Lower leg skin (tissue), 4 donors: Measurements from ENCODE around the gene GOLGA6D. TPM values are rescaled to one million over a fixed set of nuclear protein-coding genes. Genes with fewer than 3 reads are reported as not detected.
"Not testable (repeated sequence)": the region's sequence is repeated elsewhere in the genome, so short reads cannot be mapped to it uniquely, and the experiment has no call there.

Source experiments
- DNase-seq, 2 donors: peaks; one replicate each; pipeline ENCODE4 v3.0.0-alpha.2; 2019; ENCODE audit warnings: low spot score in 2 of 2
- H3K4me3 ChIP-seq: fragments of 200-600 bp; sonication (generic); 2 replicates; pipeline ENCODE4 v1.5.1; 2017; ENCODE audit warnings: mild to moderate bottlenecking, low read depth; ENCODE audit not compliant: poor library complexity, severe bottlenecking
- POLR2A ChIP-seq, 2 donors: fragments of 450-650 bp; IDR thresholded peaks; one replicate each; pipeline ENCODE4 v1.6.1; 2016 to 2017; ENCODE audit warnings: antibody characterized with exemption in 2 of 2, mild to moderate bottlenecking in 1 of 2, moderate library complexity in 1 of 2
- WGBS, 2 donors: methylation state at CpG; one replicate each; pipeline ENCODE4 v1.1.5; 2018; 5-methylcytosine and 5-hydroxymethylcytosine counted together
- intact Hi-C: fragments of 100-400 bp; cut with DNase I; formaldehyde crosslinking; loops from one replicate; pipeline ENCODE4 v1.15.0; 2023; ENCODE audit warnings: low total_unique reads
- total RNA-seq, 4 donors: library from RNA; depleted of rRNA; stranded (reverse); fragments of >200 nt; gene quantifications; one replicate each; pipeline ENCODE4 v1.1.0, GENCODE V29; 2016
- TF ChIP-seq, protein P1 (sequence below), 3 donors: fragments of 450-650 bp; IDR thresholded peaks; one replicate each; pipeline ENCODE4 v1.5.1; 2016; ENCODE audit warnings: antibody characterized with exemption in 3 of 3, mild to moderate bottlenecking in 3 of 3, moderate library complexity in 2 of 3

The GOLGA6D gene
- total RNA-seq, 4 donors from 2014 or later = 0.08 to 1.3 TPM; not detected in 2

DNA sequence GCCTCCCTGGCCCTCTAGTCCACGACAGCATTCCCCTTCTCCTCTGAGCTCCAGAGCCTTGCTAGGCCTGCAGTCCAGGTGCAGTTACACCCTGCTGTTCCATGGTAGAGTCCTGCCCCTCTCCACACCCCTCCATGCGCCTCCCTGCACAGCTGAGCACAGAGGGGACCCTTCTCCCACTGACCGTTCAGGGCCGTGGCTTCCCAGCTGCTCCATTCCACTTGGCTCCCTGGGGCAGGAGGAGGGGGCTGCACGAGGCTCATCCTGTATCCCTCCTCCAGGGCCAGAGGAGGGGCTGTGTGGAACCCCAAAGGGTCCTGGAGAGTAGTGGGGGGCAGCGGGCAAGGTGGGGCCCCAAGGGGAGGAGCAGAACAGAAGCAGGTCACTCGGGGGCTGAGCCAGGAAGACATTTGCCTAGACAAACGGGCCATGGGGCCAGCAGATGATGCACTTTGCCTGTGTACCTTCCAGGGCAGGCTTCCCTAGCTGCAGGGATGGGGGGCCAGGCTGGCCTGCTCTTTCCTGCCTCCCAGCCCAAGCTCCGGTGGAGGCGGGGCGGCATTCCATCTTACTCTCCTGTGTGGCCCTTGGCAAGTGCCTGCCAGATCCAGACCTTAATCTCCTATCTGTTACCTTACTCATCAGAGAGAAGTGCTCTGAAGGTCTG, 45.2 kb upstream of the GOLGA6D start:
- H3K4me3 ChIP-seq = no peak overlapping the region
- intact Hi-C loops = no loop called here
- TF ChIP-seq, protein P1, sequence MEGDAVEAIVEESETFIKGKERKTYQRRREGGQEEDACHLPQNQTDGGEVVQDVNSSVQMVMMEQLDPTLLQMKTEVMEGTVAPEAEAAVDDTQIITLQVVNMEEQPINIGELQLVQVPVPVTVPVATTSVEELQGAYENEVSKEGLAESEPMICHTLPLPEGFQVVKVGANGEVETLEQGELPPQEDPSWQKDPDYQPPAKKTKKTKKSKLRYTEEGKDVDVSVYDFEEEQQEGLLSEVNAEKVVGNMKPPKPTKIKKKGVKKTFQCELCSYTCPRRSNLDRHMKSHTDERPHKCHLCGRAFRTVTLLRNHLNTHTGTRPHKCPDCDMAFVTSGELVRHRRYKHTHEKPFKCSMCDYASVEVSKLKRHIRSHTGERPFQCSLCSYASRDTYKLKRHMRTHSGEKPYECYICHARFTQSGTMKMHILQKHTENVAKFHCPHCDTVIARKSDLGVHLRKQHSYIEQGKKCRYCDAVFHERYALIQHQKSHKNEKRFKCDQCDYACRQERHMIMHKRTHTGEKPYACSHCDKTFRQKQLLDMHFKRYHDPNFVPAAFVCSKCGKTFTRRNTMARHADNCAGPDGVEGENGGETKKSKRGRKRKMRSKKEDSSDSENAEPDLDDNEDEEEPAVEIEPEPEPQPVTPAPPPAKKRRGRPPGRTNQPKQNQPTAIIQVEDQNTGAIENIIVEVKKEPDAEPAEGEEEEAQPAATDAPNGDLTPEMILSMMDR (IDR thresholded peaks at IDR 0.05) = no peak
- no peak for TF ChIP-seq POLR2A (IDR thresholded peaks at IDR 0.05)
- 76 to 80% methylated on average over 9 to 11 of the region's 11 CpGs for WGBS, 2 donors
- DNase-seq = peak in 1 of 2 donors; percentile 78

DNA sequence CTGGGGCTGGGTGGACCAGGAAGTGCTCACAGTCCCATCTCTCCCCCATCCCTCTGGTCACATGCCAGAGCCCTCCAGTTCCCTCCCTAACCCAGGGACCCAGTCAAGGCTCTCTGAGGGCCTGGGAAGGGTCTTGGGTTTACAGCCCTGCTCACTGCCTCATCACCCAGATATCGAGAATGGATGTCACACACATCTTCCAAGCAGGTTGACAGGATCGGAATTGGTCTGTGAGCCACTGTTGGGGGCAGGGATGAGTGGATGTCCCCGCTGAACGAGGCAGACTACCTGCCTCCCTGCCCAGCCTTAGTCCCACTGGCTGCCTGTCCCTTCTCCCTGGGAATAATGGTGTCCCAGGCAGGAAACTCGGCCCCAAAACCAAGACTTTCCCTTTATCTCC, 44.5 kb upstream of the GOLGA6D start:
- no peak for TF ChIP-seq POLR2A (IDR thresholded peaks at IDR 0.05)
- TF ChIP-seq, protein P1 (IDR thresholded peaks at IDR 0.05) = no peak
- WGBS, 2 donors = 84 to 90% methylated on average over 5 of the region's 5 CpGs
- intact Hi-C loops = no loop called here
- DNase-seq = peak in 1 of 2 donors; percentile 57
- H3K4me3 ChIP-seq = no peak overlapping the region

DNA sequence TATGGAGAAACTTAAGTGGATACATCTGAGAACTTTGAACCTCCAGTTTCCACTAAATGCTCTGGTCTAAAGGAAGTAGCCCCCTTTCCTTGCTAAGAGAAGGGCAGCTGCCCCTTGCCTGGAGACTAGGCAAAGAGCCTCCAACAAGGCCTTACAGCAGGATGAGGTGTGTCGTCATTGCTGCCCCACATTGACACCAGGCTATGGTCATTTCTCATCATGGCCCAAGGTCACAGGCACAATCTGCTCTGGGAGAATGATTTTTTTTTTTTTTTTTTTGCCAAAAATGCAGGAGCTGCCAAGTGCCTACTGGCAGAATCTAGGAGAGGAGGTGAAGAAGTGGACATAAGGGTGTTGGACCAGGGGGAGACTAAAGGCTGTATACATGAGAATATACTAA, 36.9 kb upstream of the GOLGA6D start:
- WGBS, 2 donors = 77 to 100% methylated on average over 1 of the region's 1 CpG
- intact Hi-C loops, H3K4me3 ChIP-seq: not testable (repeated sequence)
- DNase-seq = peak in 1 of 2 donors; percentile 12

DNA sequence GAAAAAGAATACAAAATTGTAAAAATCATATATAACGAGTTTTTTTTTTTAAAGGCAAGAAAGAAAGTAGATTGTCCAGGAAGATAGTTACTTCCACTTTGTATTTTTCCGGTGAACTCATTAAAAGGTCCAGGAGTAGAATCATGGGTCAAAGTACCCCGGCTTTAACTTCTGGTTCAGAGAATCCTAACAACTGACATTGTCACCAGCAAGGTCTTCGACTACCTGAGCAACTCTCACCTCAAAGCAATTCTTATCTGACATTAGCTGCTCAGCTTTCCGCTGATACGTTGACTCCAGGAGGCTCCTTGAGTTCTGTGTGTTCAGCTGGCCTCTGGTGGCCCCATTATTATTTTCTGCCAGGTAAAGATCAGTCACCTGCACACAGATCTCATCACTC, 33.6 kb upstream of the GOLGA6D start:
- intact Hi-C loops, DNase-seq: not testable (repeated sequence)

DNA sequence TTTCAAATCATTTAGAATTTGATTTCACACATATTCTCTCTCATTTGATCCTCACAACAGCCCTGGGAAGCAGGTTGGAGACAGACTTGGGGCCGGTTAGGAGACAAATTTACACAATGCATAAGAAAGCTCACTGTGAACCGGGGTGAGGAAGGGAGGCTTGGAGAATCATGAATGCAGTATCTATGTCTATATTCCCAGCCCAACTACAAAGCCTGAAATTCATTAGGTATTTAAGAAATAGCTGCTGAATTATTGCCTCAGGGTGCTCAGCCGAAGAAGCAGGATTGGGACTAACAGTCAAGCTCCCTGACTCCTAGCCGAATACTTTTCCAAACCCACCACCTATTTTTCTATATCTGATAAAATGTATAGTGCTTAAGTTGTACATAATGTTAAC, 32.9 kb upstream of the GOLGA6D start:
- 63 to 66% methylated on average over 4 of the region's 4 CpGs for WGBS, 2 donors
- TF ChIP-seq POLR2A (IDR thresholded peaks at IDR 0.05) = no peak
- TF ChIP-seq, protein P1 (IDR thresholded peaks at IDR 0.05) = no peak
- intact Hi-C loops = no loop called here
- DNase-seq = no peak
- no peak overlapping the region for H3K4me3 ChIP-seq

More for the DNA sequence above, 33.6 kb upstream of the GOLGA6D start:
- WGBS, 2 donors = 73 to 83% methylated on average over 6 of the region's 6 CpGs
- H3K4me3 ChIP-seq = not testable (repeated sequence)

DNA sequence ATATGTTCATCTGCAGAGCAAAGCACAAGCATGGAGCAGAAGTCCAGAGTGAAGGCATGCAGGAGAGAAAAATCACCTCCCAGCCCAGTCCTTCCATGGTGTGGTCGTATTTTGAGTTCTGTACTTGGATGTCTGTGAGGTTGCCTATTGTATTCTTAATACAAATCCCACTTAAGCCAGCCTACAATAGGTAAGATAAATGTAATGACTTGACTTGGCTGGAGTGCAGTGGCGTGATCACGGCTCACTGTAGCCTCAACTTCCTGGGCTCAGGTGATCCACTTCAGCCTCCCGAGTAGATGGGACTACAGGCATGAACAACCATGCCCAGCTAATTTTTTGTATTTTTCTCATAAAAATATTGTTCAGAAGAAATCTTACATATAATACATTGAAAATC, 31.3 kb upstream of the GOLGA6D start:
- 84 to 89% methylated on average over 4 of the region's 4 CpGs for WGBS, 2 donors
- H3K4me3 ChIP-seq, intact Hi-C loops: not testable (repeated sequence)
- DNase-seq = peak in 1 of 2 donors; percentile 53

DNA sequence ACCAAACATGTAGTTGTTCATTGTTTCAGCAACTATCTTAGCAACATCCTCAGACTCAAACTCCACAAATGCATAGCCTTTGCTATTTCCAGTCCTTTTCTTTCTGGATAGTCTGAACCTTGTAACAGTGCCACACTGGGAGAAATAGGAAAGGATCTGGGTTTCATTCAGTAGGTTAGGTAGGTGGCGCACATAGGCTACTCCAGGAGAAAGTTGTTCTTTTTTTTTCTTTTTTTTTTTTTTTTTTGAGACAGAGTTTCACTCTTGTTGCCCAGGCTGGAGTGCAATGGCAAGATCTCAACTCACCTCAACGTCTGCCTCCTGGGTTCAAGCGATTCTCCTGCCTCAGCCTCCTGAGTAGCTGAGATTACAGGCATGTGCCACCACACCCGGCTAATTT, 30.4 kb upstream of the GOLGA6D start:
- H3K4me3 ChIP-seq, DNase-seq, intact Hi-C loops: not testable (repeated sequence)
- 81 to 88% methylated on average over 4 of the region's 4 CpGs for WGBS, 2 donors

DNA sequence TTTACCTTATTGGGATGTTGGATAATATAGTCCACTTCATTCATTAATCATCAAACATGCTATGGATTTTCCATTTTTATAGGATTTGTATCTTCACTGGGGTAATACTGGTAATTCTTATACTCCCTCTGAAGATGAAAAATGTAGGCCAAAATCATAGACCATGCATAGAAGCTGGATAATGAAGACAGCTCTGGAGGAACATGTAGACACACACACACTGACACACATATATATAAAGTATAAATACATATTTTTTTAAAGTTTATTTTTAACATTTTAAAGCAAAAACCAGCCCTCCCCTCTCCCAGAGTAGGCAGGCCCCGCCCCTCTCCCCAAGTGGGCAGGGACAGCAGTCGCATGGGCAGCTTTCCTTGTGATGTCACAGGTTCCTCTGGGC, 24.6 kb upstream of the GOLGA6D start, which contains the start of gene GOLGA6C:
GOLGA6C (plus strand) TSS at position 301 of the 400 bp plus-strand sequence. CDS start 265 bp downstream, outside the sequence.
- no CpG with 5 or more reads among the region's 2 CpGs for WGBS, 2 donors

DNA sequence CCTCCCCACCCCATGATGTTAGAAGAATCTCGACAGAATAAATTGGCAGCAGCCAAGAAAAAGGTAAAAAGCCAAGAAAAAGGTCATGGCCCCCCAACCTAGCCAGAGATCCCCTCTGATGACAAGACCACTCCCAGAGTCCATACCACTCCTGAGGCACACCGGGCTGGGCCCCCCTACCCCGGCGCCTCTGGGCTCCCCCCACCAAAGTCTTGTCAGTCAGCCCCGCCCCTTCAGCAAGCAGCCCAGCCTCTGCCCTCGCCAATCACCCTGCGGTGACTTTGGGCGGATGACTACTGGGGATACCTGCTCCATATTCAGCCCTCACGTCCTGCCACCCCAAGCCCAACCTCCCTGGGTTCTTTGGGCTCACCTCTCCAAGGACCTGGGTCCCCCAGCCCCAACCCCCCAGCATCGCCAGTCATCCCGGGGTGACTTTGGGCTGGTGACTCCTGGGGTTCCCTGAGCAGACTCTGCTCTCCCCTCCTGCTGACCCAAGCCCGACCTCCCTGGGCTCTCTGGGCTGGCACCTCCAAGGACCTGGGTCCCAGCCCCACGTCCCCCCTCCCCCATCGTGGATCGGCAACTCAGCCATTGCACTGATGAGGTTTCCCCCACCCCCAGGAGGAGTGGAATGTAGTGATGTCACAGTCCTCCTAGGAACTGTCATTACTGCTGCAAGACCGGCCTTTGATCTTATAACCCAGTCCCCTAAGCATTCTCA, 23.9 kb upstream of the GOLGA6D start:
- DNase-seq, H3K4me3 ChIP-seq, intact Hi-C loops: not testable (repeated sequence)
- WGBS, 2 donors = 70 to 92% methylated on average over 8 to 11 of the region's 16 CpGs

More for the DNA sequence above, 24.6 kb upstream of the GOLGA6D start, which contains the start of gene GOLGA6C:
- intact Hi-C loops, H3K4me3 ChIP-seq, DNase-seq: not testable (repeated sequence)

DNA sequence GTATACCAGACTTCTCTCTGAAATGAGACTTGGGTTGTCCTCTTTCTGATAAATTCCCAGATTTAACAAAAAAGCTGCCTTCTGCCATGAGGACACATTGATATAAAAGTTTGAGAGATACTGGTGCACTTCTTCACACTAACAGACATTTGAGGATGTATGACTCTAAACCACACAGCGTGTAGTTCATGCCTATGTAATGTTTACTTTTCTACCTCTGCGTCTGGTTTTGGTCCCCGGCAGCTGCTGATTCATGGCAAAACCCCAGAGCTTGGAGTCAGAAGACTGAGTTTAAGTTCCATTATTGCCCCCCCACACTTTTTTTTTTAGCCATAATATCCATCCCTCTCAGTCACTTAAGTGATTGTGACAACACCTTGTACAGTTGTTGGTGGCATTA, 22.8 kb upstream of the GOLGA6D start:
- H3K4me3 ChIP-seq, intact Hi-C loops, DNase-seq: not testable (repeated sequence)
- no CpG with 5 or more reads among the region's 3 CpGs for WGBS, 2 donors

DNA sequence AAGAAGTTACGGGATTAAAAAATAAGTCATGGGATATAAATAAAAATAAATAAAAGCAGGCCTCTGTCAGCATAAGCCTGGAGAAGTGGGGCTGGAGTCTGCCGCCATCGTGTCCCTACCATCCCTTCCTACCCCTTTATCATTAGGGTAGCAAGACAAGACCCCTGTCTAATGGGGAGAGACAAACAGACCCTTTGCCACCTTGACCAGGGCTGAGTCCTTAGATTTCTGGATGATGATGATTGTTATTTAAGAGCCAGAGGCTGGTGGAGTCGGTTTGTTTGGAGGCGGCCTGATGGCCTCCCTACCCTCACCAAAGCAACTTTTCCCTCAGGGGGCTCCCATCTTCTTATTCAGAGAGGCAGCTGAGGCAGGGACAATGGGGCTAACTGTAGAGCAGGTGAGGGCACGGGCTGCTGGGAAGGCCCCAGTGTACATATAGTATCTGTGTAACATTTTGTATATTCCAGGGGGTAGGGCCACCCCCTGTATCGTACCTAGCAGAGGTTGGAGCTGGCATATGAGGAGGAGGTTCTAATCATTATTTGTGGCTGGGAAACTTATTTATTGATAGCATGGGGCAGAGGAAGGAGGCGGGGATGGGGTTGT, 8.8 kb upstream of the GOLGA6D start:
- peak in 1 of 2 donors; percentile 53 for DNase-seq
- 82 to 95% methylated on average over 3 of the region's 8 CpGs for WGBS, 2 donors
- not testable (repeated sequence) for H3K4me3 ChIP-seq
- intact Hi-C loops = loop anchor here (10.0 kb wide), 1 partner anchor 949 kb away; no protein-coding TSS in a partner anchor
